GM12801 (cell line): Measurements from ENCODE around the gene OMA1.

Source experiments
- TF ChIP-seq, protein P1 (sequence below): IDR thresholded peaks from one replicate; pipeline ENCODE4 v1.5.1; 2011; ENCODE audit warnings: control low read depth; ENCODE audit not compliant: insufficient read length; ENCODE audit errors: extremely low read depth

OMA1 gene

DNA sequence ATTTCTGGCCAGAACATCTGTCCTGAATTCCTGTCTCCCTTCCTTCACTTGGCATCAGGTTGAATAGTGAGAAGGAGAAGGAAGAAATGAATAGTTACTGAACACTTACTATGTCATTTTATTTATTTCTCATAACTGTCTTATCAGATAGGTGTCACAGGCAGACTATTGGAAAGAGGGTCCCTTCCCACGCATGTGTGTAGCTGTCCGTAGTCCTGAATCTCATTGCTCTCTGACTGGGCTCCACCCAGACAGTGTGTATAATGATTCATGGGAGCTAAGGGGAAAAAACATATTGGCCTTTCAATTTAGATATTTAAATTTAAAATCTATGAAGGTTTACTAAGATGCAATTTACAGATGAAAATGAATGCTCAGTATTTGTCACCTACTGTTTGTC, 86.1 kb downstream of the OMA1 start:
- TF ChIP-seq, protein P1, sequence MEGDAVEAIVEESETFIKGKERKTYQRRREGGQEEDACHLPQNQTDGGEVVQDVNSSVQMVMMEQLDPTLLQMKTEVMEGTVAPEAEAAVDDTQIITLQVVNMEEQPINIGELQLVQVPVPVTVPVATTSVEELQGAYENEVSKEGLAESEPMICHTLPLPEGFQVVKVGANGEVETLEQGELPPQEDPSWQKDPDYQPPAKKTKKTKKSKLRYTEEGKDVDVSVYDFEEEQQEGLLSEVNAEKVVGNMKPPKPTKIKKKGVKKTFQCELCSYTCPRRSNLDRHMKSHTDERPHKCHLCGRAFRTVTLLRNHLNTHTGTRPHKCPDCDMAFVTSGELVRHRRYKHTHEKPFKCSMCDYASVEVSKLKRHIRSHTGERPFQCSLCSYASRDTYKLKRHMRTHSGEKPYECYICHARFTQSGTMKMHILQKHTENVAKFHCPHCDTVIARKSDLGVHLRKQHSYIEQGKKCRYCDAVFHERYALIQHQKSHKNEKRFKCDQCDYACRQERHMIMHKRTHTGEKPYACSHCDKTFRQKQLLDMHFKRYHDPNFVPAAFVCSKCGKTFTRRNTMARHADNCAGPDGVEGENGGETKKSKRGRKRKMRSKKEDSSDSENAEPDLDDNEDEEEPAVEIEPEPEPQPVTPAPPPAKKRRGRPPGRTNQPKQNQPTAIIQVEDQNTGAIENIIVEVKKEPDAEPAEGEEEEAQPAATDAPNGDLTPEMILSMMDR, result no peak

- TF ChIP-seq, protein P1, result no peak
These were observed 86.6 kb downstream of the OMA1 start for GRCh38 chr1:58459911-58460310.

- TF ChIP-seq, protein P1, result no peak
These were observed 89.4 kb downstream of the OMA1 start for GRCh38 chr1:58457023-58457635.

DNA sequence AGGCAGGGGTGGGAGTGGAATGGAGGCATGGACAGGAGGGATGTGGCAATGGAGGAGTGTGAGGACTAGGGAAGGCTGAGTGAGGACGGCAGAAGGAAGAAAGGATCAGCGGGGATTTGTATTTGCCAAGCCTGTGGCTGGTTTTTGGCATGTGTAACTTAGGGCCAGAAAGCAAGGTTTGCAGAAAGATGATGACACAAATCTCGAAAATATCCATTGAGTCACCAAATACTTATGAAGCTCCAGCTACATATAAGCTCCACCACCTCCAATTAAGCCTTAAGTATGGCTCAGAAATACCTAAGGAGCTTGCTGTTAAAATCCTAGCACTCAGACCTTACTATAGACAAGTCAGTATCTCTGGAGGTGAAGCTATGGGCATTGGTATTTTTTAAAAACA, 90.1 kb downstream of the OMA1 start:
- TF ChIP-seq, protein P1, result no peak

DNA sequence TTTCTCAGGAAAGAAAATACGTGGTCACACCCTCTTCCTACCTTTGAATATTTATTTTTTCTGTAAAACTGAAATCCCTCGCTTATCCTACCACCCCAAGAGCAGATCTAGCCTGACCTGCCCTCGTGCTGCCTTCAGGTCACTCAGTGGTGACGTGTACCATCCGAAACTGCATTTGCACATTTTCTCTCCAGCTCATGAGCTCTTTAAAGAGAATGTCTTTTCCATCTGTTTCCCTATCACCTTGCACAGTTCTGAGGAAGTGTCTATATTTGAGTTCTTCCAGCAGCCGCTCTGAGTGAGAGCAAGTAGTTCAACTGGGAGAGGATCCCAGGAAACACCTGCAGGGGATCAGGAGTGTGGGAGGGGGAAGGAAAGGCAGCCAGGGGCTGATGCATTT, 91.7 kb downstream of the OMA1 start:
- TF ChIP-seq, protein P1, result no peak

- TF ChIP-seq, protein P1, result no peak
These were observed 92.1 kb downstream of the OMA1 start for GRCh38 chr1:58454385-58454784.

GRCh38 chr1:58451560-58452191, 94.8 kb downstream of the OMA1 start:
- TF ChIP-seq, protein P1, result no peak
